GM21447 (cell line): ENCODE data around the gene CDK6.

ENCODE experiments used
- ATAC-seq: cut with Tn5 transposase; IDR thresholded peaks from one replicate; pipeline ENCODE4 v1.9.1; 2021; ENCODE audit not compliant: unreplicated experiment

CDK6 gene

DNA sequence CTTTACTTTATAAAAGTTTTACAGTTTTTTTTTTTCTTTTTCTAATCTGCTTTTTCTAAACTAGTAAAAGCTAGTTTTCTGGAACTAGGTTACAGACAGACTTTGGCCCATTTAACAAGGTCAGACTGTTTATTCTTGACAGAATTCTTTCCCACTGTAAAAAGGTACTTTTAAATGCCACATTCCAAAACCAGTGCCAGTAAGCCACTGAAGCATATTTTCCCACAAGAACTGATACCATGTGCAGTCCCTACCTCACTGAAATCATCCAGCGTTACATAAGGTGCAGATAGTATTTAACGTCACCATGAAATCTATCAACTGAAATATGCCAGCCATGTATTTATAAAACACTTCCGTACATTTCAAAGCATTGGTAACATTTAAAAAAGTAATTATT is 121.6 kb downstream of the CDK6 start:
- ATAC-seq, result no peak

- ATAC-seq, result no peak
Measured at GRCh38 chr7:92714280-92714679, 122.1 kb downstream of the CDK6 start.

DNA sequence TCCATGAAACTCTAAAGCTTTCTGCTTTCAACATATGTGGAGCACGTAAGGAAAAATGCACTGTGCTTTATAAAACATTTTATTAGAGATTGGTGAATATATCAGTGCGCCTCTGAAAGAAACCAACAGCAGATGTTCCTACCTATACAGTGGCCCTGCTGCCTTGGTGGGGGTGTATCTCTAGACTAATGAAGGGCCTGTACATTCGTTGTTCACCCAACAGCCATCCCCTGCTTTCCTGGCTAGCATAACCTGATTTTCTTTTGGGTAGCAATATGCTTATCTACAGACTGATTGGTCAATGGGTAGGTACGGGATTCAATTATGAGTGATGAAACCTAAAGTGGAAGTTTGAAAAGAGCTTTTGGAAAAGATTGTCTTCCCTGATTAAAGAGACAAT is 126.5 kb downstream of the CDK6 start:
- ATAC-seq, result no peak

DNA sequence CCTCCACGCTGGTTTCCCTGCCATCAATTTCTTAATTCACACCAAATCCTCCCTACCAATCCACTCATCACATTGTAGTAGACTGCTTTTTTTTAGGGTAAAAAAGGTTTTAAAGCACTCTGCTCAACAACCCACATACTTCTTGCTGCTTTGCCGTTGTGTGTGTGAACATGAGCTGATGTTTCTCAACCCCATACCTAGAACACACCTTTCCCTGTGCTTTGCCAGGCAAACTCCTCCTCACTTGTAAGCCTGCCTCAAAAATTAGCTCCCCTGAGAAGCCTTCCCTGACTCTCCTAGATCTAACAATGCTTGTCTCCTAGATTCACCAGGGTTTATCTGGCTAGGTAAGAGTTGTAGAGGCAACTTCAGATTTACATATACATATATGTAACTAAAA is 127.2 kb downstream of the CDK6 start:
- ATAC-seq, result no peak

GRCh38 chr7:92708111-92709042 is 128.0 kb downstream of the CDK6 start:
- ATAC-seq, result no peak

DNA sequence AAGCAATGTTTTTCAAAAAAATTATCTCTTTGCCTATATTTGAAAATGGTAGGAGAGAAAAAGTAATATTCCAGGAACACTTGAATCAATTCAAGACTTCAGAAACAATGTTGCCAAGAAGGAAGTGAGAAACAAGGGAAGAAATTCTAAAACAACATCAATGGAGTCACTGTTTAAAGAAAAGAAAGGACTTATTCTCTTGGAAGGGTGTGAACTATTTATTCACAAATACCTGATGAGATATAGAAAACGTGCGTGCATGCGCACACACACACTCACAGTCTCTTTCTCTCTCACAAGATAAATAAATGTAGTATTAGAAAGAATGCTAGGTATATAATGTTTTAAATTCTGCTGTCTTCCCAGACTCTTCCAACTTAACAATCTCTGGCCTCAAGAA is 128.9 kb downstream of the CDK6 start:
- ATAC-seq, result no peak

DNA sequence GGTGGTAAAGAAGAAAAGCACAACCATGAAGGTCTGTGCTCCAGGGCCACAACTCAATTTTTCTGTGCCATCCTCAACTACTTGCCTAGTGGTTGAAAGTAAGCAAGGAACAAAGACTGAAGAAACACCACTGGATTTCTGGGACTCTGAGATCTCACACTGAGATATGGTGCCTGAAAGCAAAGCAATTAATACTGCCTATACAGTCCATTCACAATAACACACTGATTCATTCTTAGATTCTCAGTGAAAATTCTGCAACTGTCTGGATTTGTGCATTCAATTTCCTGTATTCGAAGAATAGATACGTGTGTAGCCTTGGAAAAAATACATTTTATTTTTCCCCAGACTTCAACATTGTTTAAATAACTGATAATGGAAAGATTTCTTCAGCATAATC is 129.8 kb downstream of the CDK6 start:
- no peak for ATAC-seq

- ATAC-seq, result no peak
Measured at GRCh38 chr7:92705831-92706230, 130.5 kb downstream of the CDK6 start.

DNA sequence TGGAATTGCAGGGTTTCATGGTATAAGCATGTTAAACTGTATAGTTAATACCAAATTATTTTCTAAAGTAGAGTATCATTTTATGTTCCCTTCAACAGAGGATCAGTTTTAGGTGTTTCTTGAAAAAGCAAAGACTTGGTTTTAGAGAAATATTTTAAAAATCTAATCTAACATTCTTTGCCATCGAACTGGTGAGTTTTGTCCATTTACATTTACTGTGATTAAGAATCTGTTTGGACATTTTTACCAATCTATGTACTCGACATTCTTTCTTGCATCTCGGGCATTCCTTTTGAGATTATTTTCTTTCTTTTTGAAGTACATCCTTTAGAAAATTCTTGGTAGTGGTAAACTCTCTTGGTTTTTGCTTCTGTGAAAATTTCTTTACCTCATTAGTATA is 131.5 kb downstream of the CDK6 start:
- no peak for ATAC-seq

- no peak for ATAC-seq
Measured at GRCh38 chr7:92702535-92702934, 133.8 kb downstream of the CDK6 start.

DNA sequence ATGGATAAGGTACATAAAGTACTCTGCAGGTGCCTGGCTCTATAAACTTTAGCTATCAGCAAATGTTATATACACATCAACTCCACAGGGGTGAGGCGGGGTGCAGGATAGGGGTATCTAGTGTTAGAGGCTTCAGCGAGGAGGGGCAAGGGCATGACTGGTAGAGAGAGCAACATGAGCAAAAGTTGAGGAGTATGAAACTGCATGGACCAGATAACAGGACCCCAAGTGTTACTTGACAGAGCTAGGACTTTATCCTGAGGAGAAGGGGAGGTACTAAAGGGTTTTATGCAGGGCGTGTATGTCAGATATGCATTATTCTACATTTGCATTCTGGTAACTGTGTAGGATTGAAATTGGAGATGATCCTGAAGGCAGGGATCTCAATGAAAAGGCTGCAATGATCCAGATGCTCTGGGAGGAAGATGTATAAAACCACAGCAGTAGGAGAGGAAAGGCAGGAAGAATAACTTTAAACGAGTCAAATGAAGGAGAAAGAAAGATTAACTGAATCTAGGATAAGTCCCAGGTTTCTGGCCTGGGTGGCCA is 136.3 kb downstream of the CDK6 start:
- no peak for ATAC-seq

DNA sequence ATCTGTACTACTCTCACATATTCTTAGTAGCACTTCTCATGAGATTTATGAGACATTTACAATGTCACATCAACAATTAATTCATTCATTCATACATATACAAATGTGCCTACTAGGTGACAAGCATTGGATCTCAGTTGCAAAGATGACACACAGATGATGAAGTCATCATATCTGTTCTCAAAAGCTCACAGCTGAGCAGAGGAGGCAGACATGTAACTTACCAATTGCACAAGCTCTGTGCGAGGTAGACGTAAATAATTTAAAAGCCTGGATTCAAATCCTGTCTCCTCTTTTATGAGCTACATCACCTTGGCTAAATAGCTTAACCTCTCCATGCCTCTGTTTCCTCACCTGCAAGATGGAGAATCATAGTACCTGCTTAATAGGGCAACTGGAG is 136.8 kb downstream of the CDK6 start:
- no peak for ATAC-seq

DNA sequence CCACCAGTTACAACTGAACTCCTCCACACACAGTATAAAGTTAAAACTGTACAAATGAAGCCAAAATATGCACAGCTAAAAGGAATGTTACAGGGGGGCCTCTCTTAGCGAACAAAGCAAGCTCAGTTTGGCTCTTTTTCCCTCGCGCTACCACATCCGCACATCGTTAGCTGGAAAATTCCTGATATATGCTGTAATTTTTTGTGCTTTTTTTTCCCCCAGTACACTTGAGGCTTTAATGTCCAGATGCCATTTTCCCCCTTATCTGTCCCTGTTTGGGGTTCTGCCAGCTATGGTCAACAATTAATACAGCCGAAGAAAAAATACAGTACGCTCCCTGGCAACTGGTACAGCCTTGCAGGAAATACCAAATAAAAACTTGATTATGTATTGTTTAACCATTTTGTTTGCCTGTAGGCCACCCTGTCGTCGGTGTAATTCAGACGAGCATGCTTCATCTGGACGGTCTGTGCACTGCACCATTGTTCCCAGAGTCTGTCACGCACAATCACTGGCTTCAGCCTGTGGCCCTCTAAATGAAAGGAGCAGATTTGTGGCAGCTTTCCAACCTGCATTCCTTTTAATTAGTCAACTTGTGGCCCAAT is 138.0 kb downstream of the CDK6 start:
- no peak for ATAC-seq

GRCh38 chr7:92697414-92697813 is 139.0 kb downstream of the CDK6 start:
- no peak for ATAC-seq

DNA sequence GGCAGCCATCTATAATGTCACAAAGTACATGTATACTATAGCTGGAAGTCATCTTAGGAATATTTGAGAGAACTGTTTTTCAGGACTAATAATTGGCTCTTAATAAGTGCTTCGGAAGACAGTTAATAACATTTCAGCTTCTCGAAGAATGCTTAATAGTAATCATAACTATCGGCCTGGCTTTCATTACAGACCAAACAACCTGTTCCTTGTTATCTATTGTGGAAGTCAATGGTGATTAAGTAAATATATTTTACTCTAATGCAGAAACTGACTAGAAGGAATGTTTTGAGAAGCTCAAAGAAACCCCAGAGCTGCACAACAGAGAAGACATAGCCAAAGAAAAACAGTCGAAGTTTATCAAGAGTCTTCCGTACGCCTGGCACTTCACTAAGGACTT is 139.4 kb downstream of the CDK6 start:
- ATAC-seq, result no peak

GRCh38 chr7:92696584-92696983 is 139.8 kb downstream of the CDK6 start:
- ATAC-seq, result no peak

DNA sequence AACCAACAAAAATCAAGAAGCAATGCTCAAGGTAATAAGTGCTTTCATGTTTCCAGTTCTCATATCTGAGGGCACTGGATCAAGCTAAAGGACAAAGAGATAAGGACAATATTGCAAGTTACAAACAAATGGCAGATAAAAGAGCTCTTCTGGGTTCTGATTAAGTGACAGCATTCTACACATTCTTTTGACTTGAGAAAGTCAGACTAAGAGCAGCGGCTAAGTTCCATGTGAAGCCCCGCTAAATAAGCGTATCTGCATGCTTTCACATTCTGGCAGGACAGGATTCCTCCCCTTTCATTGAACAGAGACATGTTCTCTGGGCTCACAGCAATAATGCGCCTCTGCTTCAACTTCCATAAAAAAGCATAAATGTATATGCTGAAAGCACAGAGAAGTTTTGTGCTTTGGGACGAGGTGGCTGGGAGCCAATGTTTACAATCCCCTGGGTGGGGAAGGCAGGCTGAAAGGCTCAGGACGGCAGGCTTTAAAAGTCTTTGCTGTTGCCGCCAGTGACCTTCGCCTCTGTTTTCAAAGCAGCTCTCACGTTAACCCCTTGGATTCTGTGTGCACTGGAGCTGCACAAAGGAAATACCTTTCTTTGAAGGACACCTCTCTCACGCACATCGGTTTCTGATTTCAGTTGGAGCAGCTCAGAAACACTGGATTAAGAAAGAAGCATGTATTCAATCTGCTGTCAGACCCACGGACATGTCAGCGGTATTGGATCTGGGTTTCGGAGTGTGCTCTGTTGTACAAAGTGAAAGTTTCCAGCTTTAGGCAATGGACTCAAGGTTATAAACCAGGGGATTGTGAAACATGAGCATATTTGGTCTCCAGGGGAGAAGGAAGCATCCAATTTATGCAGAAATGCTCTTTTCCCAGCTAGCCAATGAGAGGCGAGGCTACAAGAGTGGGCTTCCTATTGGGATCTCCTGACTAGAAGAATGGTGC is 140.8 kb downstream of the CDK6 start:
- peak; percentile 46 for ATAC-seq

DNA sequence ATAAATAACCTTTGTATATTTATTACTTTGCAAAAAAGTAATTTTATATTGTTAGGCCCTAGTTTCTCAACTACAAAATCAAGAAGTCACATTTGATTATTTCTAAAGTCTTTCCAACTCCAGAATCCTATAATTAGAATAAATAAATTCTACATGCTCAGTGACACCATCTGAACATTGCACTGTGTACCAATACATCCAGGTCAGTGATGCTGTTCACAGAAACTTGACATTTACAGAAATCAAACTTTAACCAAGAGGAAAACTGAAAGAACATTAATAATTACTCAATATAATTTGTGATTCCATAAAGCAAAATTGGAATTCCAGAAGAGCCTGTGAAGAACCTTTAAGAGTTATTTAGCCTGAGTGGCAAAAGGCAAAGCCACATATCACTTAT is 142.2 kb downstream of the CDK6 start:
- ATAC-seq, result no peak

DNA sequence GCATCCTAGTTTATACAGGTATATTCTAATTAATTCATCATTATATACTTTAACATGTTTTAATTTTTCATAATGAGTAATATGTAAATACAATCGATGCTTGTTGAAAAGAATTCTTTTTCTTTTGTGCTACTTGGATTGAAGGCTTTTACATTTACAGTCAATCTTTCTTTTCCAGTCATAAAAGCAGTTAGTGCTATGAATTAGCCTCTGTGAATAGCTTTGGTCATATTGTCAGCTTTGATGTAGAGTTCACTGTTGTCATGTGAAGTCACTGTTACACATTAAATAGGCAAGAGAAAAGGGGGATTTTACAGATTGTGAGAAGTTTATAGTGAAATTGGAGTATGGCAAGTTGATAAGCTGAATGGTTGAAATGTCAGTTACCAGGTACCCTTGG is 142.9 kb downstream of the CDK6 start:
- ATAC-seq, result no peak

GRCh38 chr7:92691578-92691977 is 144.8 kb downstream of the CDK6 start:
- ATAC-seq, result peak; percentile 82
